ENCODE data around the gene BAG3. TPM values are rescaled to one million over a fixed set of nuclear protein-coding genes. Genes with fewer than 3 reads are reported as not detected.

Gene BAG3
- total and polyA plus RNA-seq, 10 donors: 2.1 to 36.0 (median 16.7) TPM

- 56 to 75% (median 67%) methylated on average over 10 of the region's 10 CpGs for WGBS, 5 donors
- DNase-seq: no peak
- Histone ChIP-seq H3K36me3 (no peaks in the 10 kb centered on the region), H3K9me3 (no peaks in the 10 kb centered on the region), H3K27me3 (replicated peaks in 1 of 7) (no peaks in the 10 kb centered on the region), H3K27ac (peak overlapping the region in 3 of 8 donors; percentile 1 to 28 (median 12)), H3K4me1 (peaks cover 0 to 27% (median 18%) of the 10 kb centered on the region in 6 donors), H3K4me3 (peak overlapping the region in 1 of 8 donors; percentile 54)
- TF ChIP-seq POLR2AphosphoS5 (IDR thresholded peaks at IDR 0.05): no peak
- intact Hi-C loops (cut with DNase I; ENCODE audit: low total_unique reads): loop anchor here (5.0 to 10.0 kb wide), 3 partner anchors 67 to 657 kb away; no protein-coding TSS in a partner anchor
Measured at GRCh38 chr10:119687192-119688032, 36.2 kb downstream of the BAG3 start.

DNA sequence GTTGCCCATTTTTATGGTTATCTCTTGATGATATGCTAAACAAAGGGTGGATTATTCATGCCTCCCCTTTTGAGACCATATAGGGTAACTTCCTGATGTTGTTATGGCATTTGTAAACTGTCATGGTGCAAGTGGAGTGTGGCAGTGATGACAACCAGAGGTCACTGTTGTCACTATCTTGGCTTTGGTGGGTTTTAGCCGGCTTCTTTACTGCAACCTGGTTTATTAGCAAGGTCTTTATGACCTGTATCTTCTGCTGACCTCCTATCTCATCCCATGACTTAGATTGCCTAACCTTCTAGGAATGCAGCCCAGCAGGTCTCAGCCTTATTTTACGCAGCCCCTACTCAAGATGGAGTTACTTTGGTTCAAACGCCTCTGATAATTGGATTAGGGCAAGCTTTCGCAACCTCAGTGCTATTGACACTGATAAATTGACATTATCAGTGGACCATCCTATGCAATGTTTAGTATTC lies 36.9 kb downstream of the BAG3 start:
- Histone ChIP-seq H3K27ac (no peak overlapping the region), H3K9me3 (no peaks in the 10 kb centered on the region), H3K27me3 (replicated peaks in 1 of 7) (no peaks in the 10 kb centered on the region), H3K36me3 (no peaks in the 10 kb centered on the region), H3K4me1 (peaks cover 0 to 27% (median 18%) of the 10 kb centered on the region in 6 donors), H3K4me3 (no peak overlapping the region)
- intact Hi-C loops (cut with DNase I; ENCODE audit: low total_unique reads): loop anchor here (5.0 to 10.0 kb wide), 3 partner anchors 67 to 657 kb away; no protein-coding TSS in a partner anchor
- DNase-seq: no peak
- TF ChIP-seq POLR2AphosphoS5 (IDR thresholded peaks at IDR 0.05): no peak
- peak in 5 of 11 experiments; percentile 8 to 38 (median 18) for TF ChIP-seq CTCF (IDR thresholded peaks at IDR 0.05 in 8 of 11, conservative IDR thresholded peaks at IDR 0.05 in 3 of 11)
- WGBS, 5 donors: 73 to 95% (median 90%) methylated on average over 4 of the region's 4 CpGs

GRCh38 chr10:119689016-119689580 lies 37.9 kb downstream of the BAG3 start:
- Histone ChIP-seq H3K36me3 (no peaks in the 10 kb centered on the region), H3K4me1 (peaks cover 0 to 35% (median 18%) of the 10 kb centered on the region in 6 donors), H3K27me3 (replicated peaks in 1 of 7) (no peaks in the 10 kb centered on the region), H3K27ac (no peak overlapping the region), H3K4me3 (no peak overlapping the region), H3K9me3 (no peaks in the 10 kb centered on the region)
- intact Hi-C loops (cut with DNase I; ENCODE audit: low total_unique reads): loop anchor here (5.0 to 10.0 kb wide), 3 partner anchors 66 to 656 kb away; no protein-coding TSS in a partner anchor
- WGBS, 5 donors: 89 to 94% (median 91%) methylated on average over 6 of the region's 6 CpGs
- no peak for TF ChIP-seq POLR2AphosphoS5 (IDR thresholded peaks at IDR 0.05)
- TF ChIP-seq POLR2A (IDR thresholded peaks at IDR 0.05): no peak
- no peak for TF ChIP-seq CTCF (IDR thresholded peaks at IDR 0.05 in 8 of 11, conservative IDR thresholded peaks at IDR 0.05 in 3 of 11)
- DNase-seq: no peak

GRCh38 chr10:119691726-119692125 lies 40.5 kb downstream of the BAG3 start:
- Histone ChIP-seq H3K9me3 (no peaks in the 10 kb centered on the region), H3K4me3 (no peak overlapping the region), H3K27ac (no peak overlapping the region), H3K36me3 (no peaks in the 10 kb centered on the region), H3K4me1 (peaks cover 0 to 28% (median 12%) of the 10 kb centered on the region in 6 donors), H3K27me3 (replicated peaks in 1 of 7) (no peaks in the 10 kb centered on the region)
- intact Hi-C loops (cut with DNase I; ENCODE audit: low total_unique reads): no loop called here
- WGBS, 5 donors: 70 to 88% (median 74%) methylated on average over 3 of the region's 3 CpGs
- no peak for DNase-seq
- no peak for TF ChIP-seq POLR2AphosphoS5 (IDR thresholded peaks at IDR 0.05)
- TF ChIP-seq POLR2A (IDR thresholded peaks at IDR 0.05): no peak
- no peak for TF ChIP-seq CTCF (IDR thresholded peaks at IDR 0.05 in 8 of 11, conservative IDR thresholded peaks at IDR 0.05 in 3 of 11)
